ENCODE measurements around the gene CDH23. TPM values are rescaled to one million over a fixed set of nuclear protein-coding genes. Genes with fewer than 3 reads are reported as not detected.

Gene CDH23
- total RNA-seq, 8 experiments from 2014 or later: 1.6 to 81.3 (median 3.3) TPM

- peaks cover 60 to 63% of the 10 kb centered on the region in 2 donors for H3K4me1 ChIP-seq (replicated peaks in 1 of 2)
- H3K4me3 ChIP-seq: no peak overlapping the region
- peak overlapping the region; percentile 37 to 52 for H3K27ac ChIP-seq
- ATAC-seq (replicated peaks in 6 of 8): peak in 4 of 8 experiments; percentile 6 to 25 (median 16)
- in situ Hi-C loops (cut with MboI; ENCODE audit: low pct_unique_long_range_greater_than_20kb in 2 of 9, low sequenced_read_pairs in 9 of 9, unreplicated experiment in 9 of 9): no loop called here
- 0 to 65% (median 3%) methylated on average over 1 to 7 of the region's 17 CpGs; no CpG with 5 or more reads in 4 of the 10 experiments for WGBS, 10 experiments
Observed at GRCh38 chr10:71528371-71529206, 131.9 kb downstream of the CDH23 start.

DNA sequence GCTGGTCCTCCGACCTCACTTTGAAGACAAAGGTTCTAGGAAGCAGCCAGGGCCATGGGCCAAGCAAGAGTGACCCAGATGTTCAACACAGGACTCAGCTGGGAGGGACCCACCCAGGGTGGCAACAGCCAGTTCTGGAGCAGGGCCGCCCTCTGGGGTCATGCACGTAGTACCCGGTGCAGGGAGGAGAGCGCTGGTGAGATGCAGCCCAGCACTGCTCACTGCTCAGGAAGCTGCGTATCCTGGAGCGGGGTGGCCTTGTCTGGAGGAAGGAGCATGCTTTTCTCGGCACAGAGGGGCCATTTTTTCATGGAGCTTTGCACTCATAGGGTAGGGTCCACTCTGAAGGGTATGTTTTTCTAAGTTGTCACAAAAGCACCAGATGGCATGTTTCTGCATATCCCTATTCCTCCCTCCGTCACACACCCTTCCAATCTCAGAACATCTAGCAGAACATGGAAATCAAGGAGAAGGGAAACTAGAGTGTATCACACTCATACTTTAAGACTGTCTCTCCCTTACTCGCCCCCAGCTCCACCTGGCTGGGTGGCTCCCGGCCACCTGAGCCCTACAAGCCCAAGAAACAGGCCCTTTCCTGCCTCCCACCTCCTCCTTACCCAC is 132.6 kb downstream of the CDH23 start:
- ATAC-seq (replicated peaks in 6 of 8): peak in 3 of 8 experiments; percentile 67 to 89 (median 80)
- H3K27ac ChIP-seq: peak overlapping the region in 1 of 2 donors; percentile 52
- H3K4me1 ChIP-seq (replicated peaks in 1 of 2): peaks cover 68% of the 10 kb centered on the region in 2 donors
- WGBS, 10 experiments: 7 to 100% (median 67%) methylated on average over 1 to 8 of the region's 11 CpGs; no CpG with 5 or more reads in 2 of the 10 experiments
- H3K4me3 ChIP-seq: no peak overlapping the region
- in situ Hi-C loops (cut with MboI; ENCODE audit: low pct_unique_long_range_greater_than_20kb in 2 of 9, low sequenced_read_pairs in 9 of 9, unreplicated experiment in 9 of 9): no loop called here

GRCh38 chr10:71530781-71531180 is 134.1 kb downstream of the CDH23 start:
- 33 to 100% (median 98%) methylated on average over 1 to 4 of the region's 4 CpGs; no CpG with 5 or more reads in 2 of the 10 experiments for WGBS, 10 experiments
- no peak overlapping the region for H3K27ac ChIP-seq

GRCh38 chr10:71531485-71532446 is 135.0 kb downstream of the CDH23 start:
- in situ Hi-C loops (cut with MboI; ENCODE audit: low pct_unique_long_range_greater_than_20kb in 2 of 9, low sequenced_read_pairs in 9 of 9, unreplicated experiment in 9 of 9): no loop called here
- Histone ChIP-seq H3K4me3 (no peak overlapping the region), H3K4me1 (replicated peaks in 1 of 2) (peaks cover 74% of the 10 kb centered on the region in 2 donors), H3K27ac (peak overlapping the region in 1 of 2 donors; percentile 63)
- WGBS, 10 experiments: 0 to 25% (median 13%) methylated on average over 1 to 5 of the region's 10 CpGs; no CpG with 5 or more reads in 6 of the 10 experiments
- ATAC-seq (replicated peaks in 6 of 8): peak in 5 of 8 experiments; percentile 47 to 59 (median 53)

More at GRCh38 chr10:71530781-71531180, 134.1 kb downstream of the CDH23 start:
- no peak for ATAC-seq (replicated peaks in 6 of 8)
- no peak overlapping the region for H3K4me3 ChIP-seq
- in situ Hi-C loops (cut with MboI; ENCODE audit: low pct_unique_long_range_greater_than_20kb in 2 of 9, low sequenced_read_pairs in 9 of 9, unreplicated experiment in 9 of 9): no loop called here
- peaks cover 77 to 80% of the 10 kb centered on the region in 2 donors for H3K4me1 ChIP-seq (replicated peaks in 1 of 2)

DNA sequence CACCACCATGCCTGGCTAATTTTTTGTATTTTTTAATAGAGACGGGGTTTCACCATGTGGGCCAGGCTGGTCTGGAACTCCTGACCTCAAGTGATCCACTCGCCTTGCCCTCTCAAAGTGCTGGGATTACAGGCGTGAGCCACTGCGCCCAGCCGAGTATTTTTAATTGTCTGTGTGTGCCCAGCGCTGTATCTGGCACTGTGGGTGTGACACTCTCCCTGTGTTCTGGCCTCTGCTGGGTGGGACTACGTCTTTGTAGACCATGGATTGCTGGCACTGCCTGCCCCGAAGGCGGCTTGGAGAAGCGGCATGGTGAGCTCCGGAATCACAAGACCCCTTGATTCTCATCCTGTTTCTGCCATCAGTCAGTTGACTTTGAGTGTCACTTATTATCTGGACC is 136.2 kb downstream of the CDH23 start:
- Histone ChIP-seq H3K4me3 (no peak overlapping the region), H3K27ac (no peak overlapping the region), H3K4me1 (replicated peaks in 1 of 2) (peaks cover 63 to 71% of the 10 kb centered on the region in 2 donors)
- WGBS, 10 experiments: 87 to 100% (median 92%) methylated on average over 2 to 7 of the region's 11 CpGs; no CpG with 5 or more reads in 6 of the 10 experiments
- in situ Hi-C loops (cut with MboI; ENCODE audit: low pct_unique_long_range_greater_than_20kb in 2 of 9, low sequenced_read_pairs in 9 of 9, unreplicated experiment in 9 of 9): no loop called here
- no peak for ATAC-seq (replicated peaks in 6 of 8)

- 67 to 100% (median 87%) methylated on average over 1 to 7 of the region's 7 CpGs; no CpG with 5 or more reads in 2 of the 10 experiments for WGBS, 10 experiments
- in situ Hi-C loops (cut with MboI; ENCODE audit: low pct_unique_long_range_greater_than_20kb in 2 of 9, low sequenced_read_pairs in 9 of 9, unreplicated experiment in 9 of 9): no loop called here
- peaks cover 52 to 60% of the 10 kb centered on the region in 2 donors for H3K4me1 ChIP-seq (replicated peaks in 1 of 2)
Observed at GRCh38 chr10:71533936-71534335, 137.2 kb downstream of the CDH23 start.

GRCh38 chr10:71534568-71535194 is 138.0 kb downstream of the CDH23 start:
- no peak overlapping the region for H3K4me3 ChIP-seq
- H3K4me1 ChIP-seq (replicated peaks in 1 of 2): peaks cover 49 to 59% of the 10 kb centered on the region in 2 donors
- peak in 1 of 8 experiments; percentile 0 for ATAC-seq (replicated peaks in 6 of 8)
- in situ Hi-C loops (cut with MboI; ENCODE audit: low pct_unique_long_range_greater_than_20kb in 2 of 9, low sequenced_read_pairs in 9 of 9, unreplicated experiment in 9 of 9): no loop called here
- H3K27ac ChIP-seq: no peak overlapping the region
- WGBS, 10 experiments: 50 to 100% (median 80%) methylated on average over 1 to 4 of the region's 4 CpGs; no CpG with 5 or more reads in 5 of the 10 experiments

More at GRCh38 chr10:71533936-71534335, 137.2 kb downstream of the CDH23 start:
- no peak for ATAC-seq (replicated peaks in 6 of 8)
- no peak overlapping the region for H3K27ac ChIP-seq
- H3K4me3 ChIP-seq: no peak overlapping the region

DNA sequence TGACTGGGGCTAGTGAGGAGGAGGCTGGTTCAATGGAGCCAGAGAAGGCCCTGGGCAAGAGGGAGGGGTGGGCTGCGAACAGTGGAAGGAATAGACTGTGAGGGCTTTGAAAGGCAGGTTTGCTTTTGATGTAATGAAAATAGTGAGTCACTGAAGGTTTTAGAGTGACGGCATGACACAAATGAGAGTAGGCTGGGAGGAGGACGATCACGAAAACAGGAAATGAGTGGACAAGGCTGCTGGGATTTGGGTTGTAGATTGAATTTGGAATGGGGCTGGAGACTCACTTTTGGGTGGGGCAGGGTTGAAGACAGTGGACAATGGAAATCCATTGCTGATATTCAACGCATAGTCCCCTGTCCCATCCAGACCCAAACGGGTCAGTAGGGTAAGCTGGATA is 139.6 kb downstream of the CDH23 start:
- 0 to 100% (median 91%) methylated on average over 1 to 5 of the region's 6 CpGs; no CpG with 5 or more reads in 2 of the 10 experiments for WGBS, 10 experiments
- no peak overlapping the region for H3K27ac ChIP-seq
- in situ Hi-C loops (cut with MboI; ENCODE audit: low pct_unique_long_range_greater_than_20kb in 2 of 9, low sequenced_read_pairs in 9 of 9, unreplicated experiment in 9 of 9): no loop called here
- peaks cover 49 to 63% of the 10 kb centered on the region in 2 donors for H3K4me1 ChIP-seq (replicated peaks in 1 of 2)
- peak in 3 of 8 experiments; percentile 12 to 70 (median 57) for ATAC-seq (replicated peaks in 6 of 8)
- H3K4me3 ChIP-seq: no peak overlapping the region

DNA sequence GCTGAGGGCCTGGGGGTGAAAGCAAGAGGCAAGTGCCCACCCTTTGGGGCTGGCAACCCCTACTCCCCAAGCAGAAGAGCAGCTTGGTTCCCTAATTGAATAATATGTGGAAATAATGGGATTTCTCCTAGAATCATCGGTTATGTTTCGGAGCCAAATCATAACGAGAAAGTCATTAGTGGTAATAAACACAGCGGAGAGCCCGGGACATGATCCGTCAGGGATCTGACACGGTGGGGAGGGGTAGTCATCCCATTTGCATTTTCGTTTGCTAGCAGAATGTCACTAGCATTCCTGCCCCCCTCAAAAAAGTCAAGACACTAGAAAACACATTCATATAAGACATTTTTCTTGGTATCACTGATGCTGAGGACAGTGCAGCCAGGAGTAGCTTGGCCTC is 140.4 kb downstream of the CDH23 start:
- Histone ChIP-seq H3K4me1 (replicated peaks in 1 of 2) (peaks cover 46 to 63% of the 10 kb centered on the region in 2 donors), H3K4me3 (no peak overlapping the region), H3K27ac (no peak overlapping the region)
- in situ Hi-C loops (cut with MboI; ENCODE audit: low pct_unique_long_range_greater_than_20kb in 2 of 9, low sequenced_read_pairs in 9 of 9, unreplicated experiment in 9 of 9): no loop called here
- WGBS, 10 experiments: 70 to 100% (median 82%) methylated on average over 1 to 7 of the region's 8 CpGs; no CpG with 5 or more reads in 3 of the 10 experiments
- ATAC-seq (replicated peaks in 6 of 8): no peak

DNA sequence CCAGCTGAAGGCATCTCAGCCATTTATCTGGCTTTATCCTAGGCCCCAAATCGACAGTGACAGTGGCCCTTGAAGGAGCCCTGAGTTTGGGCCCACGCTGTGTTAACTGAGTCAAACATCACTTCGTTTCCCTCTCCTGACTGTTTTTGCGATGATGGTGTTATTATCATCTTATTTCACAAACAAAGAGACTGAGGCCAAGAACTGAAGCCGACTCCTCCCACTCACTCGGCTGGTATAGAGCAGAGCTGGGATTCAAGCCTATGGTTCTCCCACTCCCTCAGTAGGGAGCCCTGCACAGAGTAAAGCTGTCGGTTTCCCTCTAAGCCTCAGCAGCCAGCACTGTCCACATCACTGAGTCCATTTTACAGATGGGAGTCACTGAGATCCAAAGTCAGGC is 141.0 kb downstream of the CDH23 start:
- in situ Hi-C loops (cut with MboI; ENCODE audit: low pct_unique_long_range_greater_than_20kb in 2 of 9, low sequenced_read_pairs in 9 of 9, unreplicated experiment in 9 of 9): no loop called here
- H3K4me3 ChIP-seq: no peak overlapping the region
- peaks cover 47 to 62% of the 10 kb centered on the region in 2 donors for H3K4me1 ChIP-seq (replicated peaks in 1 of 2)
- 20 to 92% (median 75%) methylated on average over 1 to 4 of the region's 7 CpGs; no CpG with 5 or more reads in 5 of the 10 experiments for WGBS, 10 experiments
- no peak for ATAC-seq (replicated peaks in 6 of 8)
- no peak overlapping the region for H3K27ac ChIP-seq

DNA sequence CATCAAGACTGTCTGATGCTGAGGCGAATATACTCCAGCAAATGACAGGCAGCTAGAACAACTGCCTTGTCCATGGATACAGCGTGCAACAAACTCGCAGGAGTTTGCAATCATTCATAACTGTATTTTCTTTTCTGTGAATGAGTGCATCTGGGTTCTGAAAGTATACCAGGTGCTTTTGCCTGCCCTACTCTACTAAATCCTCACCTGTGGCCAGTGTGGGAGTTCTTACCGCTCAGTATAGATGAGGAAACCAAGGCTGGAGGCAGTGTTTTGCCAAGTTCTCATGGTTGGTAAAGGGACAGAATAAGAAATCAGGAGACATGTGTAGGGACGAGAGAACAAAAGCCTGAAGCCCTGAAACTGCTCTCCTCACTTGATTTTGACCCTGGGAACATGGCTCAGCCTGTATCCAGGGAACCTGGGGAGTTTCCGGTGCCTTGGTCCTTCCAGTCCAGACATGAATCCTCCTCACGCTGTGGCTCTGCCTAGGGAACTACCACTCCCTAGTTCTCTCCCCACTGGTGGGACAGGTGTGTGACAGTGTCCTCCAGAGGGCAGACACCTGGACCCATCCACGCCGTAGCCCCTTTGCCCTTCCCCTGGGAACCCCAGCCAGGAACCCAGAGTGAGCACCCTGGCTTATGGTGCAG is 142.0 kb downstream of the CDH23 start:
- H3K27ac ChIP-seq: no peak overlapping the region
- 60 to 100% (median 94%) methylated on average over 3 to 5 of the region's 9 CpGs; no CpG with 5 or more reads in 2 of the 10 experiments for WGBS, 10 experiments
- no peak for ATAC-seq (replicated peaks in 6 of 8)
- no peak overlapping the region for H3K4me3 ChIP-seq
- peaks cover 44 to 61% of the 10 kb centered on the region in 2 donors for H3K4me1 ChIP-seq (replicated peaks in 1 of 2)
- in situ Hi-C loops (cut with MboI; ENCODE audit: low pct_unique_long_range_greater_than_20kb in 2 of 9, low sequenced_read_pairs in 9 of 9, unreplicated experiment in 9 of 9): no loop called here

Measured in motor neuron (in vitro differentiated cells).